A673 (cell line): Measurements from ENCODE around the gene NOSTRIN. TPM values are rescaled to one million over a fixed set of nuclear protein-coding genes. Genes with fewer than 3 reads are reported as not detected.
"Not testable (repeated sequence)": the region's sequence is repeated elsewhere in the genome, so short reads cannot be mapped to it uniquely, and the experiment has no call there.

Source experiments
- BruUV-seq: library from RNA; stranded (reverse); fragments of 400-500 nt; replicated peaks from 2 replicates; lab custom pipeline; 2021; lab: Mats Ljungman, UMichigan
- CTCF ChIA-PET: fragments of 300-600 bp; sonication (Branson Sonifier 250); formaldehyde crosslinking; loops from one replicate; lab custom pipeline; 2022; ENCODE audit warnings: antibody characterized with exemption; lab: Charles Lee
- POLR2A ChIA-PET: fragments of 300-600 bp; sonication (Branson Sonifier 250); formaldehyde crosslinking; loops from one replicate; lab custom pipeline; 2022; ENCODE audit warnings: antibody characterized with exemption; ENCODE audit not compliant: low non-redundant PET; lab: Charles Lee
- DNase-seq: peaks from one replicate; pipeline ENCODE4 v3.0.0-alpha.2; 2015; ENCODE audit warnings: low spot score
- H3K27ac ChIP-seq: fragments of 200-600 bp; sonication (generic); 2 replicates; pipeline ENCODE4 v1.5.1; 2016; ENCODE audit warnings: mixed run types, low read depth, mild to moderate bottlenecking, mixed read lengths, antibody characterized with exemption, low read length; ENCODE audit not compliant: poor library complexity, severe bottlenecking
- H3K27me3 ChIP-seq: fragments of 200-600 bp; sonication (generic); replicated peaks from 2 replicates; pipeline ENCODE4 v1.6.1; 2017; ENCODE audit warnings: mixed run types, low read depth, mild to moderate bottlenecking, mixed read lengths, antibody characterized with exemption, low read length; ENCODE audit not compliant: insufficient read depth, poor library complexity
- H3K36me3 ChIP-seq: fragments of 200-600 bp; sonication (generic); 2 replicates; pipeline ENCODE4 v1.6.1; 2016; ENCODE audit warnings: mixed run types, mild to moderate bottlenecking, mixed read lengths, antibody characterized with exemption, low read length; ENCODE audit not compliant: insufficient read depth, poor library complexity, severe bottlenecking
- H3K4me1 ChIP-seq: fragments of 200-600 bp; sonication (generic); 2 replicates; pipeline ENCODE4 v1.6.1; 2017; ENCODE audit warnings: mixed run types, mild to moderate bottlenecking, mixed read lengths, antibody characterized with exemption, low read length; ENCODE audit not compliant: insufficient read depth, poor library complexity, severe bottlenecking
- H3K4me3 ChIP-seq: fragments of 200-600 bp; sonication (generic); 2 replicates; pipeline ENCODE4 v1.5.1; 2016; ENCODE audit warnings: low read depth, mixed run types, mild to moderate bottlenecking, mixed read lengths, low read length; ENCODE audit not compliant: poor library complexity, severe bottlenecking
- H3K9me3 ChIP-seq: fragments of 200-600 bp; sonication (generic); 2 replicates; pipeline ENCODE4 v1.6.1; 2016; ENCODE audit warnings: mixed run types, low read depth, mild to moderate bottlenecking, mixed read lengths, antibody characterized with exemption, low read length; ENCODE audit not compliant: poor library complexity, severe bottlenecking
- CTCF ChIP-seq: fragments of 300-800, 200-600 bp; sonication (generic); conservative IDR thresholded peaks from 2 replicates; pipeline ENCODE4 v1.5.1; 2017; ENCODE audit warnings: low read depth, mild to moderate bottlenecking, antibody characterized with exemption, low read length, moderate library complexity, mixed read lengths
- EZH2 ChIP-seq: fragments of 200-600 bp; sonication (generic); IDR thresholded peaks from 2 replicates; pipeline ENCODE4 v1.6.1; 2017; ENCODE audit warnings: borderline replicate concordance, low read depth, mild to moderate bottlenecking, mixed read lengths, antibody characterized with exemption, low read length; ENCODE audit not compliant: poor library complexity, severe bottlenecking
- intact Hi-C: fragments of 100-400 bp; cut with micrococcal nuclease; formaldehyde crosslinking; loops from one replicate; pipeline ENCODE4 v1.10.0; 2022; ENCODE audit not compliant: unreplicated experiment
- total RNA-seq: library from RNA; stranded (reverse); gene quantifications from 2 replicates; pipeline ENCODE4 v1.2.3, GENCODE V29; 2021

The NOSTRIN gene
- total RNA-seq, 1 experiment from 2014 or later = not detected

GRCh38 chr2:168767258-168767657 is 35.2 kb upstream of the NOSTRIN start:
- ChIA-PET CTCF (no interaction called here), POLR2A (no interaction called here)
- intact Hi-C loops = no loop called here
- no peak overlapping the region for H3K27ac ChIP-seq
- no peak overlapping the region for H3K4me3 ChIP-seq
- no TSS peak for BruUV-seq
- no peaks in the 10 kb centered on the region for H3K4me1 ChIP-seq
- H3K9me3 ChIP-seq = no peaks in the 10 kb centered on the region
- no peaks in the 10 kb centered on the region for H3K36me3 ChIP-seq
- no peak for DNase-seq
- TF ChIP-seq CTCF (no peak), EZH2 (no peak)
- no peaks in the 10 kb centered on the region for H3K27me3 ChIP-seq

GRCh38 chr2:168768357-168768756 is 34.1 kb upstream of the NOSTRIN start:
- POLR2A ChIA-PET, H3K4me1 ChIP-seq, intact Hi-C loops, CTCF ChIA-PET, H3K27ac ChIP-seq, H3K27me3 ChIP-seq, BruUV-seq, DNase-seq, H3K4me3 ChIP-seq, H3K36me3 ChIP-seq, H3K9me3 ChIP-seq: not testable (repeated sequence)

GRCh38 chr2:168770796-168771195 is 31.6 kb upstream of the NOSTRIN start:
- H3K4me1 ChIP-seq = peaks cover 4% of the 10 kb centered on the region
- intact Hi-C loops = no loop called here
- TF ChIP-seq EZH2 (no peak), CTCF (no peak)
- H3K4me3 ChIP-seq = no peak overlapping the region
- H3K36me3 ChIP-seq = no peaks in the 10 kb centered on the region
- no peak overlapping the region for H3K27ac ChIP-seq
- DNase-seq = peak; percentile 23
- ChIA-PET CTCF (no interaction called here), POLR2A (no interaction called here)
- H3K27me3 ChIP-seq = no peaks in the 10 kb centered on the region
- H3K9me3 ChIP-seq = no peaks in the 10 kb centered on the region
- no TSS peak for BruUV-seq

- BruUV-seq = no TSS peak
- Histone ChIP-seq H3K4me3 (no peak overlapping the region), H3K27ac (no peak overlapping the region), H3K9me3 (no peaks in the 10 kb centered on the region), H3K4me1 (peaks cover 4% of the 10 kb centered on the region), H3K36me3 (no peaks in the 10 kb centered on the region), H3K27me3 (no peaks in the 10 kb centered on the region)
- no peak for TF ChIP-seq EZH2
- no peak for TF ChIP-seq CTCF
- POLR2A ChIA-PET = interaction anchor here (0.7 kb wide), 1 partner anchor 175 kb away, joined by 3 read pairs; no protein-coding TSS in a partner anchor
- CTCF ChIA-PET = interaction anchor here (1.0 kb wide), 1 partner anchor 63 kb away, joined by 3 read pairs; no protein-coding TSS in a partner anchor
- DNase-seq = no peak
- intact Hi-C loops = loop anchor here (1.0 kb wide), 1 partner anchor 148 kb away; no protein-coding TSS in a partner anchor
Measured at GRCh38 chr2:168772704-168773103, 29.7 kb upstream of the NOSTRIN start.
